ENCODE measurements around the gene PCYT1B.
A peak's percentile ranks its signal among the peaks of the same experiment; 100 is the strongest.

Gene PCYT1B

GRCh38 chrX:24526616-24527015, 120.5 kb downstream of the PCYT1B start:
- no peak for DNase-seq (ENCODE audit: low read depth)

- DNase-seq (ENCODE audit: low read depth), result no peak
These were observed 121.7 kb downstream of the PCYT1B start for GRCh38 chrX:24525455-24525854.

GRCh38 chrX:24520472-24520871, 126.7 kb downstream of the PCYT1B start:
- no peak for DNase-seq (ENCODE audit: low read depth)

DNA sequence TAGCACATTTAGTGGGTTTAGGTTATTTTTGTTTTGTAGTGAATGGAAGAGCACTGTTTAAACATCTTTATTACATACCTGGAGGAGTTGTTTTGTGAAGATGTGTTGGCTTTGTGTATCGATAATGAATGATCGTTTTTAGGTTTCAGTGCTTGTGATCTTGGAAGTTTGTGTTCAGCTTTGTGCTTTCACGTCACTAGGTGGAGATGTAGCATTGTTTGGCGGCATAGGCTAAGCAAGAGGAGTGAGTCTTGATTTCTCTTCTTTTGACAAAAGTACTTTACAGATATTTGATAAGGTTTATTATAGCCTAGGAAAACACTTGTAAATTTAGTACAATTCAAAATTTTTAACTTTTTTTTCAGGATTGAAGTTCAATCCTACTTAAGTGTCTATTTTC, 131.7 kb downstream of the PCYT1B start:
- DNase-seq (ENCODE audit: low read depth), result no peak

DNA sequence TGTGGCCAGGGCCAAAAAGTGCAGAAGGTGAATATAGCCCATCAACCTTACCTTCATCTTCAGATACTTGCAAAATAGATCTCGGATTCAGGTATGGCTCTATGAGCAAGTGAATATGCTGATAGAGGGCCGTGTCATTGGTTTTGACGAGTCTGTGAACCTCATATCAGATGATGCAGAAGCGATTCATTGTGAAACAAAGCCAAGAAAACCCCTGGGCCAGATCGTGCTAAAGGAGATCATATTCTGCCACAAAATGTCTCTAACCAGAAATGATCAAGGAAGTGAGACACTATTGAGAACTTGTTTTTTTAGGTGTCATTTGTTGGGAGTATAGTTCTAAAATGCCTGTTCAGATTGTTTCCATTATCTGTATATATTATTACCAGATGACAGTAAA, 133.7 kb downstream of the PCYT1B start:
- DNase-seq (ENCODE audit: low read depth), result peak; percentile 4

GRCh38 chrX:24508375-24508774, 138.8 kb downstream of the PCYT1B start:
- no peak for DNase-seq (ENCODE audit: low read depth)

All from activated T-cell treated with anti-CD3 and anti-CD28 coated beads for 24 hours (primary cell).